ENCODE data around the gene MDM4.

Gene MDM4

GRCh38 chr1:204491655-204492054 lies 24.6 kb upstream of the MDM4 start:
- DNase-seq (ENCODE audit: low read depth, low spot score), result no peak

GRCh38 chr1:204493145-204493983 lies 22.8 kb upstream of the MDM4 start:
- DNase-seq (ENCODE audit: low read depth, low spot score), result no peak

GRCh38 chr1:204493984-204494280 lies 22.3 kb upstream of the MDM4 start:
- DNase-seq (ENCODE audit: low read depth, low spot score), result no peak

- DNase-seq (ENCODE audit: low read depth, low spot score), result peak; percentile 7
These were observed 21.7 kb upstream of the MDM4 start, which contains the start of gene PIK3C2B for GRCh38 chr1:204494281-204495077. TSS of gene PIK3C2B (minus strand) at chr1:204494805. CDS start at chr1:204469802, 25,003 bp downstream.

GRCh38 chr1:204495078-204495753 lies 21.0 kb upstream of the MDM4 start:
- no peak for DNase-seq (ENCODE audit: low read depth, low spot score)

GRCh38 chr1:204495777-204496176 lies 20.4 kb upstream of the MDM4 start:
- DNase-seq (ENCODE audit: low read depth, low spot score), result no peak

GRCh38 chr1:204498981-204499380 lies 17.2 kb upstream of the MDM4 start:
- DNase-seq (ENCODE audit: low read depth, low spot score), result no peak

- DNase-seq (ENCODE audit: low read depth, low spot score), result no peak
These were observed 16.4 kb upstream of the MDM4 start for GRCh38 chr1:204499511-204500468.

- DNase-seq (ENCODE audit: low read depth, low spot score), result no peak
These were observed 14.0 kb upstream of the MDM4 start for GRCh38 chr1:204502241-204502640.

- DNase-seq (ENCODE audit: low read depth, low spot score), result no peak
These were observed 12.9 kb upstream of the MDM4 start for GRCh38 chr1:204503122-204503912.

- no peak for DNase-seq (ENCODE audit: low read depth, low spot score)
These were observed 12.2 kb upstream of the MDM4 start for GRCh38 chr1:204503913-204504519.

GRCh38 chr1:204505674-204506200 lies 10.5 kb upstream of the MDM4 start:
- DNase-seq (ENCODE audit: low read depth, low spot score), result no peak

- DNase-seq (ENCODE audit: low read depth, low spot score), result peak; percentile 76
These were observed 9.8 kb upstream of the MDM4 start for GRCh38 chr1:204506201-204506968.

GRCh38 chr1:204506969-204507316 lies 9.3 kb upstream of the MDM4 start:
- peak; percentile 82 for DNase-seq (ENCODE audit: low read depth, low spot score)

- no peak for DNase-seq (ENCODE audit: low read depth, low spot score)
These were observed 8.7 kb upstream of the MDM4 start for GRCh38 chr1:204507317-204508105.

- no peak for DNase-seq (ENCODE audit: low read depth, low spot score)
These were observed 7.0 kb upstream of the MDM4 start for GRCh38 chr1:204509186-204509635.

- no peak for DNase-seq (ENCODE audit: low read depth, low spot score)
These were observed 4.8 kb upstream of the MDM4 start for GRCh38 chr1:204511366-204511765.

- DNase-seq (ENCODE audit: low read depth, low spot score), result no peak
These were observed 3.0 kb upstream of the MDM4 start for GRCh38 chr1:204513117-204513716.
